ENCODE results near the gene SMTN.

DNA sequence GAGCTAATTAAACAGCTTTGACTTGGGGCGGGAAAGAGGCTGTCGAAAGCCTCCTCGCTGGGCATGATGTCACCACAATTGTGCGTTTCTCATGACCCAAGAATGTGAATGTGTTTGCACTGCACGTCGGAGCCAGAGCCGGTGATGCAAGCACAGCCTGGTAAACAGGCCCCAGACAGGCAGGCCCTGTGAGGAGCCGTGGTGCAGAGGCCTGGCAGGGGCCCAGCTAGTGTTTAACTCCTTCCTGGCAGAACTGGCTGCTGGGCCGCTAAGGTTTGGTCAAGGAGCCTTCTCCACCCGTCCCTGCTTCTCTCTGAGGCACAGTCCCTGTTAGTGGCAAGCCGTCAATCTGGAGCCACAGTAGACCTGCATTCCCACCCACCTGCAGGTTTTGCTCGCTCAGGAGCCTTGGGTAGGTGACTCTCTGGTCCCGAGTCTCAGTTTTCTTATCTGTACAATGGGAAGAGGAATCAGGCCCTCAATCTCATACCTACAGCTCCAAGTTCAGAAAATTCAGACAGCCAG is 25.4 kb upstream of the SMTN start:
- TF ChIP-seq, protein P1, sequence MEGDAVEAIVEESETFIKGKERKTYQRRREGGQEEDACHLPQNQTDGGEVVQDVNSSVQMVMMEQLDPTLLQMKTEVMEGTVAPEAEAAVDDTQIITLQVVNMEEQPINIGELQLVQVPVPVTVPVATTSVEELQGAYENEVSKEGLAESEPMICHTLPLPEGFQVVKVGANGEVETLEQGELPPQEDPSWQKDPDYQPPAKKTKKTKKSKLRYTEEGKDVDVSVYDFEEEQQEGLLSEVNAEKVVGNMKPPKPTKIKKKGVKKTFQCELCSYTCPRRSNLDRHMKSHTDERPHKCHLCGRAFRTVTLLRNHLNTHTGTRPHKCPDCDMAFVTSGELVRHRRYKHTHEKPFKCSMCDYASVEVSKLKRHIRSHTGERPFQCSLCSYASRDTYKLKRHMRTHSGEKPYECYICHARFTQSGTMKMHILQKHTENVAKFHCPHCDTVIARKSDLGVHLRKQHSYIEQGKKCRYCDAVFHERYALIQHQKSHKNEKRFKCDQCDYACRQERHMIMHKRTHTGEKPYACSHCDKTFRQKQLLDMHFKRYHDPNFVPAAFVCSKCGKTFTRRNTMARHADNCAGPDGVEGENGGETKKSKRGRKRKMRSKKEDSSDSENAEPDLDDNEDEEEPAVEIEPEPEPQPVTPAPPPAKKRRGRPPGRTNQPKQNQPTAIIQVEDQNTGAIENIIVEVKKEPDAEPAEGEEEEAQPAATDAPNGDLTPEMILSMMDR (IDR thresholded peaks at IDR 0.05): no peak
- TF ChIP-seq POLR2AphosphoS5 (IDR thresholded peaks at IDR 0.05) (peak; percentile 81 to 90 (median 88)), POLR2A (IDR thresholded peaks at IDR 0.05) (no peak), EP300 (IDR thresholded peaks at IDR 0.05; ENCODE audit: low read depth) (peak; percentile 95)
